RWPE1 (cell line): ENCODE results near the gene CDC42EP4.
A peak's percentile ranks its signal among the peaks of the same experiment; 100 is the strongest.

Experiments
- CTCF ChIA-PET: fragments of 350-600 bp; sonication (Branson Sonifier 250); formaldehyde crosslinking; extraction: SDS; loops from one replicate; lab custom pipeline; 2021; lab: Yijun Ruan, JAX
- POLR2A ChIA-PET: fragments of 400-600 bp; formaldehyde crosslinking; extraction: SDS; loops from one replicate; lab custom pipeline; 2020; ENCODE audit warnings: antibody characterized with exemption; ENCODE audit not compliant: low non-redundant PET; lab: Yijun Ruan, JAX
- DNase-seq: peaks from one replicate; pipeline ENCODE4 v3.0.0; 2012; ENCODE audit warnings: low spot score
- H3K27ac ChIP-seq: fragments of 450-650 bp; 2 replicates; pipeline ENCODE4 v1.5.1; 2017
- CTCF ChIP-seq: fragments of 450-650 bp; conservative IDR thresholded peaks from 2 replicates; pipeline ENCODE4 v1.5.1; 2017; ENCODE audit warnings: low read depth, mild to moderate bottlenecking

Gene CDC42EP4

GRCh38 chr17:73346501-73347162, 34.8 kb upstream of the CDC42EP4 start:
- CTCF ChIA-PET = no interaction called here
- POLR2A ChIA-PET = no interaction called here
- H3K27ac ChIP-seq = no peak overlapping the region; the same call in 1 of the 2 replicates
- DNase-seq = no peak
- no peak for TF ChIP-seq CTCF

DNA sequence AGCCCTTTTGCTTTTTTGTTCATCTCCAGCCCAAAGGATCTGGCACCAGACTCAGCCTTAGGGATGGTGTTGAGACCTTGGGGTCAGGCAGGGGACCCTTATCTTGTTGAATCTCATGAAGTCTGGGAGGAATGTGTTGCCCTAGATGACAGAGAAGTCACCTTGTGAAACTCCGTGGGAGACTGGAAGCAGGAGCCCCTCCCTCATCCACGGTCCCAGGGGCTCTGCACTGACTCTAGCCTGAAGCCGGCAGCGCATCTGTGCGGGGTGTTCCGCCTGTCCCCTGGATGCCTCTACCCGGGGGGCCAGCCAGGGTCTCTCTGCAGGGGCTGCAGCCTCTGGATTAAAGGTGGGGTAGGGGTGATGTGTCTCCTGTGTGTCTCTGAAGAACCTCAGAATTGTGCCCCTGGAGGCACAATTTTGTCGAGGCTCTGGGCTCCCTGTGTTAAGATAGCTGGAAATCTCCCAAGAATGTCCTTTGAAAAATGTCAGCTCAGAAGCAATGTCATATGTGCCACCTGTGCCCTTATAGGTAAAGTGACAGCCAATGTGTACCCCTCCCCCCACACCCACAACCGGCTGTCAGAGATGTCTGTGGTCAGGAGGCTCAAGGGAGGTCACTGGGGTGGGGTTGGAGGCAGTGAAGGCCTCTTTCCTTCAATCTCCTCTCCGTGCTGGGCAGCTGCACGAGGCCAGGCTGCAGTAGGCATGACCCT, 32.1 kb upstream of the CDC42EP4 start:
- POLR2A ChIA-PET = interaction anchor here (0.6 kb wide), 1 partner anchor 86 kb away, joined by 4 read pairs; no protein-coding TSS in a partner anchor
- peak overlapping the region; percentile 97 for H3K27ac ChIP-seq
- TF ChIP-seq CTCF = no peak

GRCh38 chr17:73343168-73343634, 31.4 kb upstream of the CDC42EP4 start:
- CTCF ChIA-PET = interaction anchor here (3.8 kb wide), 1 partner anchor 32 kb away, joined by 18 read pairs; the partner anchor contains the start of gene CDC42EP4
- POLR2A ChIA-PET = no interaction called here
- TF ChIP-seq CTCF = no peak
- DNase-seq = no peak
- peak overlapping the region; percentile 97 for H3K27ac ChIP-seq

More for the DNA sequence above, 32.1 kb upstream of the CDC42EP4 start:
- CTCF ChIA-PET = interaction anchor here (0.5 to 1.0 kb wide), 2 partner anchors 79 to 89 kb away, joined by 3 read pairs; no protein-coding TSS in a partner anchor
- DNase-seq = no peak

DNA sequence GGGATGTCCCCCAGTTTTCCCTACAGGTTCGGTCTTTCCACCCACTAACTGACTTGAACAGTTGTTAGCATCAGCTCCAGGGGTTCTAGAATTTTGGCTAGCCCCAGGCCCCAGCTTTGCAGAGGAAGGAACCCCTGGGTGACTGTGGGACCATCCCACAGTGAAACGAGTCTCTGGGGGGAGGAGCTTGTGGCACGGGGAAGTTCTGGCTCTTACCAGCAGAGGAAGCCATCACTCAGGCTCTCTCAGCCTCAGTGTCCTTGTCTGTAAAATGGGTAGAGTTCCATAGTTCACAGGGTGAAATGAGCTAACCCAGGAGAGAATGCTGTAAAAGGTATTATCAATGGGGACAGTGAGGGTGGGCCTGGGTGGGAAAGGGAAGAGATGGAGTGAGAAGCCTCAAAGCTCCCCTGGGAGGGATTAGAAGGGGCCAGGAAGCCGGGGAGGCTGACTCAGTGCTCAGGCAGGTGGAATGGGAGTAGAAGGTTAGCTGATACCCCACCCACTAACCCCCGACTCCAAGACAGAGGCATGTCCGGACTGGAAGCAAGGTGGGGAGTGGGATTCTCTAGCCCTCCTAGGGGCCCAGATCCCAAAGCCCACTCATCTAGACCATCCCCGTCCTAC, 30.9 kb upstream of the CDC42EP4 start:
- CTCF ChIA-PET = interaction anchor here (0.6 to 3.8 kb wide), 2 partner anchors 32 to 40 kb away, joined by 3 to 18 read pairs; partner anchors contain the start of gene CDC42EP4
- POLR2A ChIA-PET = no interaction called here

GRCh38 chr17:73342050-73342522, 30.3 kb upstream of the CDC42EP4 start:
- ChIA-PET POLR2A (no interaction called here), CTCF (interaction anchor here (0.6 to 3.8 kb wide), 3 partner anchors 31 to 80 kb away, joined by 3 to 18 read pairs (median 3); partner anchors contain the start of gene CDC42EP4)
- TF ChIP-seq CTCF = no peak
- peak overlapping the region; percentile 97 for H3K27ac ChIP-seq
- peak; percentile 34 for DNase-seq

More for the DNA sequence above, 30.9 kb upstream of the CDC42EP4 start:
- no peak for DNase-seq
- peak overlapping the region; percentile 97 for H3K27ac ChIP-seq
- TF ChIP-seq CTCF = no peak
